GM12878 (cell line): Measurements from ENCODE around the gene CCDC27. TPM values are rescaled to one million over a fixed set of nuclear protein-coding genes. Genes with fewer than 3 reads are reported as not detected.

Experiments used
- ATAC-seq: fragments of 200-7000 bp; cut with Tn5 transposase; 3 replicates; pipeline ENCODE4 v1.9.1; 2020; ENCODE audit warnings: mild to moderate bottlenecking, moderate library complexity
- BruUV-seq: library from RNA; stranded (reverse); fragments of 400-500 nt; replicated peaks from 2 replicates; lab custom pipeline; 2021; lab: Mats Ljungman, UMichigan
- CTCF ChIA-PET: fragments of 300-600 bp; sonication (Branson Sonifier 250); formaldehyde crosslinking; extraction: SDS; loops from one replicate; lab custom pipeline; 2021; ENCODE audit warnings: inconsistent platforms; lab: Yijun Ruan, JAX
- POLR2A ChIA-PET: fragments of 350-600 bp; formaldehyde crosslinking; extraction: SDS; loops from one replicate; lab custom pipeline; 2021; ENCODE audit warnings: inconsistent platforms; lab: Charles Lee
- RAD21 ChIA-PET: fragments of 300-600 bp; sonication (Branson Sonifier 250); formaldehyde crosslinking; loops from one replicate; lab custom pipeline; 2023; ENCODE audit warnings: antibody characterized with exemption; ENCODE audit not compliant: unreplicated experiment; lab: Charles Lee
- SMC1A ChIA-PET: fragments of 300-600 bp; sonication (Branson Sonifier 250); formaldehyde crosslinking; loops from one replicate; lab custom pipeline; 2023; ENCODE audit not compliant: unreplicated experiment, uncharacterized antibody; lab: Charles Lee
- DNase-seq: peaks from one replicate; pipeline ENCODE4 v3.0.0-alpha.2; 2011; ENCODE audit warnings: low read depth, low spot score
- FAIRE-seq: peaks from 3 replicates; lab custom pipeline; 2011; peaks lifted over from hg19 to GRCh38; lab: Jason Lieb, UNC
- H2AFZ ChIP-seq: 2 replicates; pipeline ENCODE4 v1.6.0; 2011; ENCODE audit warnings: low read depth, low read length, control low read depth; ENCODE audit not compliant: control insufficient read depth
- H3K27ac ChIP-seq: 2 replicates; pipeline ENCODE4 v1.5.1; 2011; ENCODE audit warnings: control low read depth; ENCODE audit not compliant: control insufficient read depth, insufficient read depth
- H3K27me3 ChIP-seq, 2 experiments: replicated peaks in 1 of 2; 2 replicates each; pipeline versions ENCODE4 v1.6.0 to v1.6.1; 2011; ENCODE audit warnings: low read length in 1 of 2; ENCODE audit not compliant: control insufficient read depth in 2 of 2, insufficient read depth in 2 of 2
- H3K36me3 ChIP-seq, 2 experiments: 2 replicates each; pipeline ENCODE4 v1.5.1; 2011; ENCODE audit warnings: low read length in 1 of 2; ENCODE audit not compliant: control insufficient read depth in 2 of 2, insufficient read depth in 2 of 2
- H3K4me1 ChIP-seq: 2 replicates; pipeline ENCODE4 v1.6.1; 2011; ENCODE audit warnings: mild to moderate bottlenecking, low read length, moderate library complexity, mixed read lengths; ENCODE audit not compliant: control insufficient read depth, insufficient read depth
- H3K4me2 ChIP-seq: 2 replicates; pipeline ENCODE4 v1.6.0; 2011; ENCODE audit warnings: control low read depth; ENCODE audit not compliant: control insufficient read depth, insufficient read depth
- H3K4me3 ChIP-seq: fragments of 200-600 bp; sonication (generic); 2 replicates; pipeline ENCODE4 v1.5.1; 2016
- H3K79me2 ChIP-seq: 2 replicates; pipeline ENCODE4 v1.6.0; 2011; ENCODE audit warnings: low read length; ENCODE audit not compliant: control insufficient read depth, insufficient read depth
- H3K9ac ChIP-seq: 2 replicates; pipeline ENCODE4 v1.8.0; 2011; ENCODE audit warnings: low read length, control low read depth, mixed read lengths; ENCODE audit not compliant: control insufficient read depth, insufficient read depth
- H3K9me3 ChIP-seq: replicated peaks from 3 replicates; pipeline ENCODE4 v1.5.1; 2011; ENCODE audit warnings: mild to moderate bottlenecking, low read length; ENCODE audit not compliant: control insufficient read depth, insufficient read depth
- H4K20me1 ChIP-seq: 2 replicates; pipeline ENCODE4 v1.6.0; 2011; ENCODE audit not compliant: control insufficient read depth, insufficient read depth
- BCL11A ChIP-seq: IDR thresholded peaks from 2 replicates; pipeline ENCODE4 v1.6.1; 2011; ENCODE audit warnings: low read depth, low read length
- CTCF ChIP-seq, 3 experiments: IDR thresholded peaks in 2 of 3; conservative IDR thresholded peaks in 1 of 3; 2 replicates each; pipeline ENCODE4 v1.5.1; 2011; ENCODE audit warnings: low read depth in 3 of 3, low read length in 3 of 3, mild to moderate bottlenecking in 3 of 3, control low read depth in 2 of 3, moderate library complexity in 2 of 3, inconsistent platforms in 1 of 3, mixed read lengths in 1 of 3; ENCODE audit not compliant: control insufficient read depth in 2 of 3, insufficient read depth in 1 of 3; ENCODE audit errors: extremely low read depth in 1 of 3
- ELK1 ChIP-seq: IDR thresholded peaks from 2 replicates; pipeline ENCODE4 v1.6.1; 2012; ENCODE audit warnings: low read depth, low read length, improper control_type of control experiment
- EP300 ChIP-seq, 2 experiments: fragments of 150-350 bp in 1 of 2; IDR thresholded peaks; 2 replicates each; pipeline ENCODE4 v1.6.1; 2011 to 2012; ENCODE audit warnings: low read depth in 2 of 2, low read length in 2 of 2, borderline replicate concordance in 1 of 2, improper control_type of control experiment in 1 of 2, inconsistent platforms in 1 of 2; ENCODE audit not compliant: control insufficient read depth in 1 of 2
- ESRRA ChIP-seq: IDR thresholded peaks from 2 replicates; pipeline ENCODE4 v1.6.1; 2012; ENCODE audit warnings: mild to moderate bottlenecking, low read length, improper control_type of control experiment
- FOXK2 ChIP-seq: fragments of 450-650 bp; IDR thresholded peaks from 2 replicates; pipeline ENCODE4 v1.6.1; 2017; ENCODE audit warnings: mild to moderate bottlenecking, moderate library complexity
- JUNB ChIP-seq: IDR thresholded peaks from 2 replicates; pipeline ENCODE4 v1.6.1; 2016; ENCODE audit warnings: antibody characterized with exemption, mild to moderate bottlenecking
- LARP7 ChIP-seq: fragments of 450-650 bp; IDR thresholded peaks from 2 replicates; pipeline ENCODE4 v1.6.1; 2017; ENCODE audit warnings: mild to moderate bottlenecking
- MEF2B ChIP-seq: fragments of 450-650 bp; IDR thresholded peaks from 2 replicates; pipeline ENCODE4 v1.6.1; 2018; ENCODE audit warnings: mild to moderate bottlenecking, moderate library complexity; ENCODE audit not compliant: partially characterized antibody, poor library complexity, severe bottlenecking
- MTA3 ChIP-seq: IDR thresholded peaks from 2 replicates; pipeline ENCODE4 v1.6.1; 2012; ENCODE audit warnings: low read length, inconsistent platforms, borderline replicate concordance
- MXI1 ChIP-seq: fragments of 150-350 bp; IDR thresholded peaks from 2 replicates; pipeline ENCODE4 v1.6.1; 2011; ENCODE audit warnings: low read depth, mild to moderate bottlenecking, inconsistent platforms, low read length, improper control_type of control experiment
- NRF1 ChIP-seq: conservative IDR thresholded peaks from 2 replicates; pipeline ENCODE4 v1.6.1; 2011; ENCODE audit warnings: mild to moderate bottlenecking, low read depth, low read length, improper control_type of control experiment
- RB1 ChIP-seq: fragments of 450-650 bp; formaldehyde crosslinking; IDR thresholded peaks from 2 replicates; pipeline ENCODE4 v1.6.1; 2017; ENCODE audit warnings: mild to moderate bottlenecking, borderline replicate concordance
- USF2 ChIP-seq: IDR thresholded peaks from 2 replicates; pipeline ENCODE4 v1.6.1; 2011; ENCODE audit warnings: low read depth, low read length, improper control_type of control experiment, borderline replicate concordance
- WGBS: methylation state at CpG from one replicate; pipeline ENCODE4 v1.1.6; 2016; ENCODE audit warnings: low lambda C conversion rate; ENCODE audit not compliant: insufficient replicate concordance, insufficient coverage; ENCODE audit errors: missing lambda C conversion rate; 5-methylcytosine and 5-hydroxymethylcytosine counted together
- in situ Hi-C: fragments of 300-500 bp; cut with MboI; formaldehyde crosslinking; loops from 9 replicates; pipeline ENCODE4 v1.14.3; 2018; ENCODE audit warnings: mixed read lengths
- intact Hi-C: fragments of 100-400 bp; cut with micrococcal nuclease; formaldehyde crosslinking; loops from one replicate; pipeline ENCODE4 v1.14.2; 2022; ENCODE audit not compliant: unreplicated experiment
- polyA plus RNA-seq, 11 experiments: library from polyadenylated mRNA; depleted of rRNA in 4 of 11; unstranded in 6 of 11; stranded (reverse) in 5 of 11; fragments of >200 nt; fragmentation: Nextera tagmentation in 4 of 11; fragmentation: Illumina TruSeq in 1 of 11; extraction: Ambion mirVana in 4 of 11; extraction: Trizol in 1 of 11; gene quantifications; 1 replicate in 1 of 11; 2 replicates in 10 of 11; pipeline versions ENCODE4 v1.2.1 to v1.2.3, GENCODE V29; 2011 to 2016; ENCODE audit warnings: inconsistent platforms in 2 of 11, missing spikeins in 2 of 11, low read depth in 1 of 11
- total RNA-seq, 4 experiments: library from RNA; depleted of rRNA in 3 of 4; stranded (reverse); fragments of >200 nt in 3 of 4; fragmentation: Illumina TruSeq in 1 of 4; extraction: Trizol in 1 of 4; gene quantifications; 2 replicates each; pipeline versions ENCODE4 v1.2.1 to v1.2.3, GENCODE V29; 2013 to 2021

CCDC27 gene
- total and polyA plus RNA-seq, 10 of the 15 experiments (the other 5 are each of a cell fraction or from before 2014, with no cell fraction given) = 0.05 TPM; not detected in 9

GRCh38 chr1:3814065-3814464 is 61.8 kb downstream of the CCDC27 start:
- Histone ChIP-seq H3K4me2 (no peak overlapping the region), H3K27ac (no peak overlapping the region), H3K4me3 (no peak overlapping the region), H3K27me3 (no peaks in the 10 kb centered on the region), H3K9me3 (no peaks in the 10 kb centered on the region), H2AFZ (no peak overlapping the region), H3K79me2 (no peaks in the 10 kb centered on the region), H3K9ac (no peak overlapping the region), H3K4me1 (no peaks in the 10 kb centered on the region), H4K20me1 (no peaks in the 10 kb centered on the region), H3K36me3 (no peaks in the 10 kb centered on the region)
- DNase-seq (no peak), ATAC-seq (no peak), FAIRE-seq (no peak)
- ChIA-PET POLR2A (no interaction called here), CTCF (no interaction called here), SMC1A (no interaction called here), RAD21 (no interaction called here)
- TF ChIP-seq FOXK2 (no peak), MTA3 (no peak), JUNB (no peak), ELK1 (no peak), LARP7 (no peak), MEF2B (no peak), NRF1 (no peak), BCL11A (no peak), RB1 (no peak), ESRRA (no peak), EP300 (IDR thresholded peaks at IDR 0.05; ENCODE audit: borderline replicate concordance in 1 of 2, control insufficient read depth in 1 of 2, low read depth in 2 of 2, low read length in 2 of 2) (no peak), CTCF (IDR thresholded peaks at IDR 0.05 in 2 of 3, conservative IDR thresholded peaks at IDR 0.05 in 1 of 3; ENCODE audit: control insufficient read depth in 2 of 3, extremely low read depth in 1 of 3, insufficient read depth in 1 of 3, low read depth in 3 of 3, low read length in 3 of 3) (no peak), USF2 (no peak), MXI1 (no peak)
- BruUV-seq = TSS peak; percentile 50
- WGBS = 93% methylated on average over 2 of the region's 2 CpGs
- in situ Hi-C loops (no loop called here), intact Hi-C loops (no loop called here)
